NCI-H82 treated with DMSO at 0.1 percent for 48 hours (cell line): Measurements from ENCODE around the gene OR52E2.
"Not testable (repeated sequence)": the region's sequence is repeated elsewhere in the genome, so short reads cannot be mapped to it uniquely, and the experiment has no call there.

ENCODE experiments used
- DNase-seq: peaks from one replicate; lab custom pipeline; 2025; ENCODE audit not compliant: unreplicated experiment; lab: John Stamatoyannopoulos, UW

OR52E2 gene

GRCh38 chr11:5059391-5059790 lies at the start of gene OR52E2:
OR52E2 (minus strand) TSS chr11:5059627; CDS start chr11:5059627, 0 bp downstream.
- no peak for DNase-seq

GRCh38 chr11:5107285-5107684 lies 47.9 kb upstream of the OR52E2 start:
- no peak for DNase-seq

GRCh38 chr11:5103066-5103465 lies 43.6 kb upstream of the OR52E2 start:
- DNase-seq: no peak

- no peak for DNase-seq
These were observed 42.8 kb upstream of the OR52E2 start for GRCh38 chr11:5102246-5102645.

DNA sequence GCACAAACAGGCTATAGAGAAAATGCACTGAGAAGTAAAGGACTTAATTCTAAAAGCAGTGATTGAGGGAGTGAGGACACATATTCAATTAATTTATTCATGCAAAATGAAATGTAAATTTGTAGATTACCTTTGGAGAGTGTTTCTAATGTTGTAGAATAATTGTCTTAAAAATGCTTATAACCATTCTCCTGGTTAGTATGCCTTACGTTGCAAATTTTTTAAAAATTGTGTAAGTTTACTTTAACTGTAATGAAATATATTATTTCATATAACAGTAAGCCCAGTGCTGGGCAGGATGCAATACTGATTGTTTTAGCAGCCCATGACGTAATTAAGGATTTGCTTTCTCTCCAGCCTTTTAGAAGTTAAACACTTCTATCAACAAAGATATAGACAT lies 36.6 kb upstream of the OR52E2 start:
- no peak for DNase-seq

DNA sequence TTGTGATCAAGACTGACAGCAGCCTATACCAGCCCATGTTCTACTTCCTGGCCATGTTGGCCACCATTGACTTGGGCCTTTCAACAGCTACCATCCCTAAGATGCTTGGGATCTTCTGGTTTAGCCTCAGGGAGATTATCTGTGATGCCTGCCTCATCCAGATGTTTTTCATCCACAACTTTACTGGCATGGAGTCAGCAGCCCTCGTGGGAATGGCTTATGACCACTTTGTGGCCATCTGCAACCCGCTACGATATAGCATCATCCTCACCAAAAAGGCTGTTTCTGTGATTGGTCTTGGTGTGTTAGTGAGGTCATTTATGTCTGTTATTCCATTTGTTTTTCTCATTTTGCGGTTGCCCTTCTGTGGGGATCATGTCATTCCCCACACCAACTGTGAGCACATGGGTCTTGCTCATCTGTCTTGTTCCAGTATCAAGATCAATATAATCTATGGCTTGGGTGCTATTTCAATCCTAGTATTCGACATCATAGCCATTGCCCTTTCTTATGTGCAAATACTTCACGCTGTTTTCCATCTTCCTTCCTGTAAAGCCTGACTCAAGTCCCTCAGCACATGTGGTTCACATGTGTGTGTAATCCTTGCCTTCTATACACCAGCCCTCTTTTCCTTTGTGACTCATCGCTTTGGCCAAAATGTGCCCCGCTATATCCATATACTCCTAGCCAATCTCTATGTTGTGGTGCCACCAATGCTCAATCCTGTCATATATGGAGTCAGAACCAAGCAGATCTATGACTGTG lies 33.6 kb upstream of the OR52E2 start:
- no peak for DNase-seq

GRCh38 chr11:5090668-5091067 lies 31.2 kb upstream of the OR52E2 start:
- no peak for DNase-seq

DNA sequence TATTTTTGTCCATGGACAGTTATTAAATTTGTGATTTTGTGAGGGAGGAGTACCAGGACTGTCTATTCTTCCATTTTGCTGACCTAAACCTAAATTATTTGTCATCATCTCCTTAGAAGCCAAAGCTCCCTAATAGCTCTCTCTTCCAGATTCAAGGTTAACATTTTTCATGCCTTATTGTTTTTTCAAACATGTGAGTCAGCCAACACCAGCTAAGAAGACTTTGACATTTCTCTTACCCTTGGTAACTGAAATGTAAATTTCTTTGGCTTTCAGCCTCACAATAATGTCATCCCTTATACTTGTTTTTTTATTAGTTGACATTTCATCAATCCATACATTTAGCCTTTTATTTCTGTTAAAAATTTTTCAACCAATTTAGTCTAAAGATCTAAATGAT lies 29.1 kb upstream of the OR52E2 start:
- no peak for DNase-seq

DNA sequence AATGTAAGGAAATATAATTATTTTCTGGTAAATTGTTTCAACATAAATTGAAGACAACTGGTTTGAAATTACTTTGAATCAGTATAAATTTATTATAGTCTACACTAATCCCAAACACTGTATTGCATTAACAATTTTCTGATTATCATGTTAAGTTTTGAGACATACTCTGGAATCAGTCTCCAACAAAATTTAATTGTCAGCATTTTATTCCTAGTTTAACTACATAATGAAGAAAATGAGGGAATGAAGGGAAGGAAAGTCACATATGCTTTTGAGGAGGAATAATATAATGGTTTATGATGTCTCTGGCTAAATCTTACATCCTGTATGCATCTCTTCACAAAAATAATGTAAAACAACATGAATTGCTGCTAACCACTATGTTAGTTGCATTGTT lies 24.2 kb upstream of the OR52E2 start:
- DNase-seq: no peak

DNA sequence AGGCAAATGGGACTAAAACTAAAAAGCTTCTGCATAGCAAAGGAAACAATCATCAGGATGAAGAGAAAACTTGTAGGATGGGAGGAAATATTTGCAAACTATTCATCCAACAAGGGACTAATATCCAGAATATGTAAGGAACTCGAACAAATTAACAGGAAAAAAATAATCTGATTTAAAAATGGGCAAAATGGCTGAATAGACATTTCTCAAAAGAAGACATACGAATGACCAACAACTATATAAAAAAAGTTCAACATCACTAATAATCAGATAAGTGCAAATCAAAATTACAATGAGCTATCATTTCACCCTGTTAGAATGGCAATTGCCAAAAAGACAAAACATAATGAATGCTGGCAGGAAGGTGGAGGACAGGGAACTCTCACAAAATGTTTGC lies 22.0 kb upstream of the OR52E2 start:
- DNase-seq: no peak

DNA sequence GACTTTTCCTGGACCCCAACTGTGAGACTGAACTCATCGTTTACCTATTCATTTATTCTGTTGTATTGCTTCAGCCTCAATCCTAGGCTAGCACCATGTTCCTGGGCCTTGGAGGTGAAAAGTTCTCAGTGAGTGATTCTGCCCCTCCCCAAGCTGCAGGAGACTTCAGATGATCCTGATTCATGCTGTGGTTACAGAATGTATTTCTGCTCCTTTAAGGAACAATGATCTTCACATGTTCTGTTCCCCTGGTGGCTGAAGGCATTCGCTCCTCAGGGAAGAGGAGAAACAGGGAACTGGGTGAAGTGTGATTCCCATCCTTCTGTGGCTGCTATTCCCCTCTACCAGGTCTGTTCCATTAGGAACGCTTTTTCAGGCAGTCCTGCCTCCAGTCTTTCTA lies 12.4 kb upstream of the OR52E2 start:
- no peak for DNase-seq

DNA sequence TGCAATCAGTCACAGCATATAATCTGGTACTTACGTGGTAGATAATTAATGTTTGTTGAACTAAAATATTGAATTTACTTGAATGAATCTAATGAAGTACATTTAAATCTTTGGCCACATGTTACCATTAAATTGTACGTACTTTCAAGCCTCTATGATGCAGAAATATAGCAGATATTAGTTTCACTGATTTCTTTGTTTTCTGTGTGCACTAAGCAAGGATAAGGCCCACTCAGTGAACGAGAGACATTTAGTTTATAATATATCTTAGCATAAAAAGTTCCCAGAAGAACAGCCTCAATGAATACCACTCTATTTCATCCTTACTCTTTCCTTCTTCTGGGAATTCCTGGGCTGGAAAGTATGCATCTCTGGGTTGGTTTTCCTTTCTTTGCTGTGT lies 9.8 kb upstream of the OR52E2 start, which contains the start of gene OR52E1:
TSS of gene OR52E1 (plus strand) at position 301 of the 400 bp plus-strand sequence.
- no peak for DNase-seq

DNA sequence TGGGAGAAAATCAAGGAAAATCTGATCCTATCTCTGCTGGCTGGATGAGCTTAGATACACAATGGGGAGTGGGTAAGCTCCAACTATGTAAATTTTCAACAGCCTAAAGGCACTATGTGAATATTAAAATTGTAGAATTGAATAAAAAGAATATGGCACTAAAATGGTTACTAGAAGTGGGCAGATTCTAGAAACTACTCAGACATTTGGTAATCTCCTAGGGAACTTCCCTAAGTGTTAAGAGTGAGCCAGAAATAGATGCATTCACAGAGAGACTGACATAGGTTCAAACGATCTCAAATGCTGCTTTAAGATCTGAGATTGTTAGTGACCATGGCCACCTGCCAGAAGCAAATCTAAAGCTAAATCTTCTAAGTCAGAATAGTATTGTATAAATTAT lies 5.6 kb upstream of the OR52E2 start:
- DNase-seq: no peak

DNA sequence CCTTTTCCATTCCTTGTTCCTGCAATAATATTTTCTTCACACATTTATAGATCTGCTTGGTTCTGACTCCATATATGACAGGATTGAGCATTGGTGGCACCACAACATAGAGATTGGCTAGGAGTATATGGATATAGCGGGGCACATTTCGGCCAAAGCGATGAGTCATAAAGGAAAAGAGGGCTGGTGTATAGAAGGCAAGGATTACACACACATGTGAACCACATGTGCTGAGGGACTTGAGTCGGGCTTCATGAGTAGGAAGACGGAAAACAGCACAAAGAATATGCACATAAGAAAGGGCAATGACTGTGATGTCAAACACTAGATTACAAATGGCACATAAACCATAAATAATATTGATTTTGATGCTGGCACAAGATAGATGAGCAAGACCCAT lies 748 bp downstream of the OR52E2 start:
- DNase-seq: not testable (repeated sequence)

DNA sequence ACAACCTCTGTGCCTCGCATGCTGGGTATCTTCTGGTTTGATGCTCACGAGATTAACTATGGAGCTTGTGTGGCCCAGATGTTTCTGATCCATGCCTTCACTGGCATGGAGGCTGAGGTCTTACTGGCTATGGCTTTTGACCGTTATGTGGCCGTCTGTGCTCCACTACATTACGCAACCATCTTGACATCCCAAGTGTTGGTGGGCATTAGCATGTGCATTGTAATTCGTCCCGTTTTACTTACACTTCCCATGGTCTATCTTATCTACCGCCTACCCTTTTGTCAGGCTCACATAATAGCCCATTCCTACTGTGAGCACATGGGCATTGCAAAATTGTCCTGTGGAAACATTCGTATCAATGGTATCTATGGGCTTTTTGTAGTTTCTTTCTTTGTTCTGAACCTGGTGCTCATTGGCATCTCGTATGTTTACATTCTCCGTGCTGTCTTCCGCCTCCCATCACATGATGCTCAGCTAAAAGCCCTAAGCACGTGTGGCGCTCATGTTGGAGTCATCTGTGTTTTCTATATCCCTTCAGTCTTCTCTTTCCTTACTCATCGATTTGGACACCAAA lies 12.6 kb downstream of the OR52E2 start:
- no peak for DNase-seq

GRCh38 chr11:5046226-5046625 lies 13.2 kb downstream of the OR52E2 start, which contains the start of gene OR52J3:
OR52J3 (plus strand) TSS chr11:5046526; CDS start chr11:5046526, 0 bp downstream.
- DNase-seq: no peak

DNA sequence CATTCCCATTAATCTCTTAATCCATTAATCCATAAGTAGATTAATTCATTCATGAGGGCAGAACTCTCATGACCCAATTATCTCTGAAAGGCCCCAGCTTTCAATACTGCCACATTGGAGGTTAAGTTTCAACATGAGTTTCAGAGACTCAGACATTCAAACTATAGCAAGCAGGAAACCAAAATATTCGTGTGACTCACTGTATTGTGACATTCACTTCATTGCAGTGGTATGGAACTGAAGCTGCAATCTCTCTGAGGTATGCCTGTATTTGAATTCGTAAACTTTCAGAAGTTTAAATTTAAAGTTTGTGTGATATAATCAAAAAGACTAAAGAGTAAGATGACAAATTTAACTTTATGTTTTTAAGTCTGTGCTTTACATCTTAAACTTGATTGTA lies 16.0 kb downstream of the OR52E2 start:
- peak; percentile 54 for DNase-seq

- DNase-seq: no peak
These were observed 17.3 kb downstream of the OR52E2 start for GRCh38 chr11:5042091-5042490.

- DNase-seq: no peak
These were observed 18.6 kb downstream of the OR52E2 start for GRCh38 chr11:5040876-5041275.

GRCh38 chr11:5038341-5038740 lies 21.1 kb downstream of the OR52E2 start:
- no peak for DNase-seq

GRCh38 chr11:5037926-5038325 lies 21.5 kb downstream of the OR52E2 start:
- no peak for DNase-seq

- no peak for DNase-seq
These were observed 22.8 kb downstream of the OR52E2 start for GRCh38 chr11:5036669-5037068.

DNA sequence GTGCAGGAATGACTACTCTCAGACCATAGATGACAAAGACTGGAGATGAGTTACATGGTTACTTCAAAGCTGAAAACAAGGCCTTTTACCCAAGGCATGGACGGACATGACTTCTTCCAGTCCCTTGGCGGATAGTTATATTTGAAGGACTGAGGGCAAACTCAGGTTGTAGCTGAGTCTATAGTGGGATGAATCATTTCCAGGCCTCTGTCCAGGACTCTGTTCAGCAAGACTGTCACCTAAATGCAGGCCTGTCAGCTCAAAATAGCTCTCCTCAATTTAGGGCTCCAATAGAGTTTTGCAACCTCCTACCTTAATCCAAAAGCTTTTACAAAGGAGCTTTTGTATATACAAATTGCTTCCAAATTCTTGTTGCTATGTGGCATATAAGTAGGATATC lies 37.4 kb downstream of the OR52E2 start:
- no peak for DNase-seq
